GM23248 (cell line): ENCODE results near the gene NKAP. TPM values are rescaled to one million over a fixed set of nuclear protein-coding genes. Genes with fewer than 3 reads are reported as not detected.
A peak's percentile ranks its signal among the peaks of the same experiment; 100 is the strongest.

Experiments
- DNase-seq: peaks from one replicate; pipeline ENCODE4 v3.0.0-alpha.2; 2015
- H2AFZ ChIP-seq: fragments of 200-600 bp; sonication (generic); 2 replicates; pipeline ENCODE4 v1.6.1; 2016; ENCODE audit warnings: antibody characterized with exemption
- H3F3A ChIP-seq: fragments of 200-600 bp; sonication (generic); 2 replicates; pipeline ENCODE4 v1.6.1; 2016; ENCODE audit warnings: mild to moderate bottlenecking, antibody characterized with exemption, mixed run types; ENCODE audit not compliant: insufficient read depth
- H3K27ac ChIP-seq: fragments of 200-600 bp; sonication (generic); 2 replicates; pipeline ENCODE4 v1.5.1; 2016; ENCODE audit warnings: mild to moderate bottlenecking
- H3K27me3 ChIP-seq: fragments of 200-600 bp; sonication (generic); replicated peaks from 2 replicates; pipeline ENCODE4 v1.6.1; 2016; ENCODE audit warnings: mild to moderate bottlenecking; ENCODE audit not compliant: insufficient read depth
- H3K36me3 ChIP-seq: fragments of 200-600 bp; sonication (generic); 2 replicates; pipeline ENCODE4 v1.6.1; 2016; ENCODE audit warnings: low read depth, mild to moderate bottlenecking
- H3K4me1 ChIP-seq: fragments of 200-600 bp; sonication (generic); 2 replicates; pipeline ENCODE4 v1.6.1; 2016; ENCODE audit warnings: mild to moderate bottlenecking; ENCODE audit not compliant: insufficient read depth
- H3K4me2 ChIP-seq: fragments of 200-600 bp; sonication (generic); one replicate; pipeline ENCODE4 v1.6.1; 2016; ENCODE audit warnings: mild to moderate bottlenecking; ENCODE audit not compliant: unreplicated experiment
- H3K4me3 ChIP-seq: fragments of 200-600 bp; sonication (generic); 2 replicates; pipeline ENCODE4 v1.5.1; 2016; ENCODE audit warnings: mild to moderate bottlenecking
- H3K79me2 ChIP-seq: fragments of 200-600 bp; sonication (generic); 2 replicates; pipeline ENCODE4 v1.6.1; 2016; ENCODE audit warnings: mild to moderate bottlenecking; ENCODE audit not compliant: insufficient read depth
- H3K9ac ChIP-seq: fragments of 200-600 bp; sonication (generic); 2 replicates; pipeline ENCODE4 v1.6.1; 2016; ENCODE audit warnings: mild to moderate bottlenecking
- H3K9me2 ChIP-seq: fragments of 200-600 bp; sonication (generic); 2 replicates; pipeline ENCODE4 v1.6.1; 2016; ENCODE audit warnings: mixed run types, mild to moderate bottlenecking, moderate library complexity; ENCODE audit not compliant: insufficient read depth
- H3K9me3 ChIP-seq: fragments of 200-600 bp; sonication (generic); one replicate; pipeline ENCODE4 v1.6.1; 2017; ENCODE audit warnings: low read depth
- H4K20me1 ChIP-seq: fragments of 200-600 bp; sonication (generic); 2 replicates; pipeline ENCODE4 v1.6.0; 2016; ENCODE audit not compliant: insufficient read depth
- EZH2 ChIP-seq: fragments of 200-600 bp; sonication (generic); IDR thresholded peaks from 2 replicates; pipeline ENCODE4 v1.6.1; 2018; ENCODE audit warnings: antibody characterized with exemption, mild to moderate bottlenecking; ENCODE audit not compliant: insufficient read depth, poor library complexity, severe bottlenecking
- EZH2phosphoT487 ChIP-seq: fragments of 200-600 bp; sonication (generic); IDR thresholded peaks from 2 replicates; pipeline ENCODE4 v1.6.1; 2018; ENCODE audit warnings: antibody characterized with exemption, moderate library complexity, mild to moderate bottlenecking, low read depth; ENCODE audit not compliant: insufficient read depth
- WGBS, 2 experiments: methylation state at CpG; one replicate each; pipeline ENCODE4 v1.1.6; 2015 to 2017; ENCODE audit warnings: low lambda C conversion rate in 2 of 2, low coverage in 1 of 2; ENCODE audit errors: missing lambda C conversion rate in 2 of 2; 5-methylcytosine and 5-hydroxymethylcytosine counted together
- in situ Hi-C: fragments of 300-500 bp; cut with MboI; formaldehyde crosslinking; loops from 2 replicates; pipeline ENCODE4 v1.15.0; 2020
- polyA plus RNA-seq: library from polyadenylated mRNA; unstranded; fragments of >200 nt; fragmentation: Nextera tagmentation; extraction: Ambion mirVana; gene quantifications from 2 replicates; pipeline ENCODE4 v1.2.1, GENCODE V29; 2016
- total RNA-seq: library from RNA; depleted of rRNA; stranded (reverse); fragments of >200 nt; shearing (Covaris generic); gene quantifications from 2 replicates; pipeline ENCODE4 v1.2.3, GENCODE V29; 2014

The NKAP gene
- total and polyA plus RNA-seq, 2 experiments from 2014 or later: 3.1 to 3.7 TPM

- Histone ChIP-seq H3K27me3 (no peaks in the 10 kb centered on the region), H3K4me1 (no peaks in the 10 kb centered on the region), H2AFZ (peak overlapping the region; percentile 69), H3K36me3 (no peaks in the 10 kb centered on the region), H3K4me2 (peak overlapping the region; percentile 42), H3K79me2 (no peaks in the 10 kb centered on the region), H3K27ac (no peak overlapping the region), H4K20me1 (no peaks in the 10 kb centered on the region), H3K4me3 (0 out of 2 replicates have a peak overlapping the region, but pooled peaks have one; percentile 40), H3K9ac (no peak overlapping the region), H3K9me3 (no peaks in the 10 kb centered on the region), H3K9me2 (no peaks in the 10 kb centered on the region), H3F3A (no peaks in the 10 kb centered on the region)
- no peak for TF ChIP-seq EZH2phosphoT487
- no peak for TF ChIP-seq EZH2
- 10 to 25% methylated on average over 10 to 27 of the region's 40 CpGs for WGBS, 2 experiments
- in situ Hi-C loops: no loop called here
- peak; percentile 70 for DNase-seq
Measured at GRCh38 chrX:119887721-119888425, 55.7 kb downstream of the NKAP start.

DNA sequence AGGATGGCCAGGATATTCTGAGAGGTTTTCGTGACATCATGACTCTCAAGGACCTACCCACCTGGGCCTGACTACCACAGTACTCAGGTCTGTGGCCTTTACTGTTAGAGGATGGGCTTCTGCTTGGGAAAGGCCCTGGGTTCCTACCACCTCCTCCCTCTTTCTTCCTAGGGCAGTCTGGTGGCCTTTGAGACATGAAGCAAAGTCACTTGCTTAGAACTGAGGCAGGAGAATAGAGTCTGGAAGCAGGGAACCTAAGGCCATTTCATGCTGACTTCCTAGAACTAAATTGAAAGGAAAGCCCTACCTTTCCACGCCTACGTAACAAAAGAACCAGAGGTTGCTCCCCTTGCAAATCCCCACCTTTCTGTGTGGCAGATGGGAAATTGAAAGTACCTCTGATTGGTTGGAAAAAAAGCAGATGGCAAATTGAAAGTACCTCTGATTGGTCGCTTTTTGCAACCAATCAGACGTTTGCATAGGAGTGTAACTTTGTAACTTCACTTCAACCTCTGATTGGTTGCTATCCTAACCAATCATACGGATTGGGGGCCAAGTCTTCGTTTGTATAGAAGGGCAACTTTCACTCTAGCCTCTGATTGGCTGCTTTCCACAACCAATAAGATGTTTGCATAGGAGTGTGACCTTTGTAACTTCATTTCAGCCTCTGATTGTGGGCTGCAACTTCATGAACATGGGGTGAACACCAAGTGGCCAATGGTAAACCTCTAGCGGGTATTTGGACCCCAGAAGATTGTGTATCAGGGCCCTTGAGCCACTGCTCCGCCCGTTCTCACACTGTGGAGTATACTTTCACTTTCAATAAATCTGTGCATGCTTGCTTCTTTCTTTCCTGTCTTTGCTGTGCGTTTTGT is 57.8 kb downstream of the NKAP start:
- Histone ChIP-seq H3K4me3 (no peak overlapping the region), H4K20me1 (no peaks in the 10 kb centered on the region), H3K9me3 (no peaks in the 10 kb centered on the region), H3K36me3 (no peaks in the 10 kb centered on the region), H3K4me1 (no peaks in the 10 kb centered on the region), H2AFZ (no peak overlapping the region), H3K4me2 (no peak overlapping the region), H3K9ac (no peak overlapping the region), H3K9me2 (no peaks in the 10 kb centered on the region), H3K27me3 (no peaks in the 10 kb centered on the region), H3K27ac (no peak overlapping the region), H3F3A (no peaks in the 10 kb centered on the region), H3K79me2 (no peaks in the 10 kb centered on the region)
- no peak for DNase-seq
- TF ChIP-seq EZH2phosphoT487 (no peak), EZH2 (no peak)
- in situ Hi-C loops: no loop called here
- 89 to 90% methylated on average over 11 of the region's 11 CpGs for WGBS, 2 experiments

DNA sequence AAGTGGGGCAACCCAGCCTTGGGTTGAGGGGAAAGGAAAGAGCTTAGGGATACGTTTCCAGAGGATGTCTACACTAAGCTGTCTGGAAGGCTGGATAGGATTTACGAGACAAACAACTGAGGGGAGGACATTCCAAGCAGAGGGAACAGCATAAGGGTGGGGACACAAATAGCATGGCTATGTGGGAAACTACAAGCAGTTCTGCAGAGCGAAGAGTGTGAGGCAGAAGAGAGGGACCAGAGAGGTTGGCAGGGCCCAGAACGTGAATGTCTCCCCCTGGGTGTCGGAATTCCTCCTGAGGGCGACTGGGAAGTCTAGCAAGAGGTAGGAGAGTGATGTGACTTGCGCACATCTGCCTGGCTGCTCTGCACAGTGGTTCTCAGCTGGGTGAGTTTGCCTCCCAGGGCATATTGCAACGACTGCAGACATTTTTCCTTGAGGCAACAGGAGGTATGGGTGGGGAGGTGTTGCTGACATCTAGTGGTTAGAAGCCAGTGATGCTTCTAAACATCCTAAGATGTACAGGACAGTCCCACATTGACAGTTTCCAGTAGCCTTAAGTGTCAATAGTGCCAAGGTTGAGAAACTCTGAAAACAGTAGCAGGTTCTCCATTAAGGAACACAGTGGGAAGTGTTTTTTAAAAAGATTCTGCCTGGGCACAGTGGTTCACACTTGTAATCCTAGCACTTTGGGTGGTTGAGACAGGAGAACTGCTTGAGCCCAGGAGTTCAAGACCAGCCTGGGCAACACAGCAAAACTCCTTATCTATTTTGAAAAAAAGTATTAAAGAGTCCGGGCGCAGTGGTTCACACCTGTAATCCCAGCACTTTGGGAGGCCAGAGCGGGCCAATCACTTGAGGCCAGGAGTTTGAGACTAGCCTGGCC is 62.8 kb downstream of the NKAP start:
- WGBS, 2 experiments: 32 to 41% methylated on average over 9 to 10 of the region's 11 CpGs
- Histone ChIP-seq H3K9me2 (no peaks in the 10 kb centered on the region), H2AFZ (no peak overlapping the region), H3K36me3 (no peaks in the 10 kb centered on the region; the same call in 1 of the 2 replicates), H3K27ac (no peak overlapping the region), H3K79me2 (0 out of 2 replicates have a peak, but pooled peaks cover 6% of the 10 kb centered on the region), H3K4me2 (no peak overlapping the region), H3K9ac (no peak overlapping the region), H3K4me3 (no peak overlapping the region), H3K9me3 (no peaks in the 10 kb centered on the region), H3K27me3 (no peaks in the 10 kb centered on the region), H3F3A (peaks cover 9% of the 10 kb centered on the region; the same call in 1 of the 2 replicates), H4K20me1 (no peaks in the 10 kb centered on the region), H3K4me1 (no peaks in the 10 kb centered on the region)
- TF ChIP-seq EZH2phosphoT487: no peak
- no peak for TF ChIP-seq EZH2
- peak; percentile 73 for DNase-seq
- in situ Hi-C loops: no loop called here

DNA sequence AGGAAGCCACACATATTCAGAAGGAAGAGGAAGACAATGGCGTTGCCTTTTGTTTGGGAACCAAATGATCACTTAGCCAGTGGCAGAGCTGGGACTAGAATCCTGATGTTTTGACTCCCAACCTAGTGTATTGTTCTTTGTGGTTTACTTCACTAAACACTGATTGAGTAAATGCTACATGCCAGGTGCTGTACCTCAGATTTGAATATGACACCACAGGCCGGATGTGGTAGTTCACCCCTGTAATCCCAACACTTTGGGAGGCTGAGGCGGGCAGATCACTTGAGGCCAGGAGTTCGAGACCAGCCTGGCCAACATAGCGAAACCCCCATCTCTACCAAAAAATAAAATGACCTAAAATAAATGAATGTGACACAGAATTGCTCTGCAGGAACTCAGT is 63.5 kb downstream of the NKAP start:
- peaks cover 13% of the 10 kb centered on the region; the same call in 1 of the 2 replicates for H3K79me2 ChIP-seq
- DNase-seq: no peak
- no peaks in the 10 kb centered on the region for H4K20me1 ChIP-seq
- H3F3A ChIP-seq: peaks cover 9% of the 10 kb centered on the region; the same call in 1 of the 2 replicates
- no peaks in the 10 kb centered on the region for H3K4me1 ChIP-seq
- H3K4me2 ChIP-seq: no peak overlapping the region
- H3K36me3 ChIP-seq: no peaks in the 10 kb centered on the region; the same call in 1 of the 2 replicates
- no peak overlapping the region for H3K27ac ChIP-seq
- WGBS, 2 experiments: 90 to 92% methylated on average over 5 of the region's 5 CpGs
- no peak overlapping the region for H2AFZ ChIP-seq
- no peak overlapping the region for H3K9ac ChIP-seq
- H3K9me2 ChIP-seq: no peaks in the 10 kb centered on the region
- in situ Hi-C loops: no loop called here
- no peaks in the 10 kb centered on the region for H3K27me3 ChIP-seq
- H3K4me3 ChIP-seq: no peak overlapping the region
- TF ChIP-seq EZH2: no peak
- TF ChIP-seq EZH2phosphoT487: no peak
- no peaks in the 10 kb centered on the region for H3K9me3 ChIP-seq
